Uterus (tissue), 2 donors: ENCODE measurements around the gene DSG1.

Experiments
- CTCF ChIP-seq, 4 experiments: fragments of 200-600 bp in 2 of 4; fragments of 450-650 bp in 2 of 4; sonication (generic) in 2 of 4; IDR thresholded peaks; one replicate each; pipeline ENCODE4 v1.5.1; 2016 to 2019; ENCODE audit warnings: antibody characterized with exemption in 4 of 4, mild to moderate bottlenecking in 2 of 4, moderate library complexity in 1 of 4
- POLR2A ChIP-seq, 2 donors: fragments of 450-650 bp; IDR thresholded peaks; one replicate each; pipeline ENCODE4 v1.6.1; 2016; ENCODE audit warnings: antibody characterized with exemption in 2 of 2, mild to moderate bottlenecking in 1 of 2, moderate library complexity in 1 of 2

DNA sequence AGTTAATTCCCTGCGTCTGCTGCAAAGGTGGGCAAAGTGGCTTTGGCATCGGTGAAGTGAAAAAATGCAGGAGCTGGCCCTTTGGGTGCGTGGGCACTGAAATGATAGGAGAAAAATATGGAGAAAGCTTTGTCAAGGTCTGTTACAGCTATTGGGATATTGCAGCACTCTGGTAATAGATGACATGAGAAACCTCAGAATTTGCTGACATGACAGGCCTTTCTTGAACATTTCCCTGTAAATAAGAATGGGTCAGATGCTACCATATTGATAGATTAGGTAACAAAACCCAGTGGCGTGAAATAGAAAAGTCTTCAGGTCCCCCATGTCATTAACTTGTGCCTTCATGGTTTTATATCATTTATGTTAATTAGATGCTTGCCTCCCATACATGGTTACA lies 46.2 kb downstream of the DSG1 start:
- TF ChIP-seq CTCF (IDR thresholded peaks at IDR 0.05): no peak
- TF ChIP-seq POLR2A (IDR thresholded peaks at IDR 0.05): no peak
